ENCODE results near the gene GIMD1. TPM values are rescaled to one million over a fixed set of nuclear protein-coding genes. Genes with fewer than 3 reads are reported as not detected.
"Not testable (repeated sequence)": the region's sequence is repeated elsewhere in the genome, so short reads cannot be mapped to it uniquely, and the experiment has no call there.

GIMD1 gene
- not detected for total RNA-seq

GRCh38 chr4:106368678-106369077, at the start of gene GIMD1:
Gene GIMD1 (minus strand): TSS chr4:106368778. CDS start chr4:106367435, 1,343 bp downstream.
- ATAC-seq (no peak), DNase-seq (ENCODE audit: low spot score) (no peak)
- intact Hi-C loops (cut with DNase I) = no loop called here

GRCh38 chr4:106414366-106414765, 45.8 kb upstream of the GIMD1 start:
- DNase-seq (ENCODE audit: low spot score) (no peak), ATAC-seq (no peak)
- intact Hi-C loops (cut with DNase I) = no loop called here

- intact Hi-C loops (cut with DNase I) = no loop called here
- ATAC-seq (no peak), DNase-seq (ENCODE audit: low spot score) (no peak)
These were observed 41.6 kb upstream of the GIMD1 start for GRCh38 chr4:106409901-106410889.

GRCh38 chr4:106408004-106408403, 39.4 kb upstream of the GIMD1 start:
- intact Hi-C loops (cut with DNase I); ATAC-seq; DNase-seq (ENCODE audit: low spot score): not testable (repeated sequence)

- intact Hi-C loops (cut with DNase I) = no loop called here
- DNase-seq (ENCODE audit: low spot score) = no peak
- no peak for ATAC-seq
These were observed 32.6 kb upstream of the GIMD1 start for GRCh38 chr4:106401157-106401556.

GRCh38 chr4:106398898-106399297, 30.3 kb upstream of the GIMD1 start:
- intact Hi-C loops (cut with DNase I); DNase-seq (ENCODE audit: low spot score); ATAC-seq: not testable (repeated sequence)

GRCh38 chr4:106395582-106395981, 27.0 kb upstream of the GIMD1 start:
- DNase-seq (ENCODE audit: low spot score) (no peak), ATAC-seq (no peak)
- intact Hi-C loops (cut with DNase I) = no loop called here

- DNase-seq (ENCODE audit: low spot score) = no peak
- no peak for ATAC-seq
- intact Hi-C loops (cut with DNase I) = loop anchor here (5.0 kb wide), 1 partner anchor 441 kb away; no protein-coding TSS in a partner anchor
These were observed 17.3 kb upstream of the GIMD1 start for GRCh38 chr4:106385853-106386393.

GRCh38 chr4:106384878-106385277, 16.3 kb upstream of the GIMD1 start:
- no peak for DNase-seq (ENCODE audit: low spot score)
- intact Hi-C loops (cut with DNase I) = loop anchor here (5.0 kb wide), 1 partner anchor 442 kb away; no protein-coding TSS in a partner anchor
- ATAC-seq = no peak

- ATAC-seq = no peak
- DNase-seq (ENCODE audit: low spot score) = no peak
- intact Hi-C loops (cut with DNase I) = no loop called here
These were observed 11.6 kb upstream of the GIMD1 start for GRCh38 chr4:106380179-106380578.

GRCh38 chr4:106373026-106373425, 4.4 kb upstream of the GIMD1 start:
- intact Hi-C loops (cut with DNase I) = no loop called here
- no peak for ATAC-seq
- no peak for DNase-seq (ENCODE audit: low spot score)

GRCh38 chr4:106371161-106371560, 2.6 kb upstream of the GIMD1 start:
- intact Hi-C loops (cut with DNase I) = no loop called here
- DNase-seq (ENCODE audit: low spot score) (no peak), ATAC-seq (no peak)

- ATAC-seq (no peak), DNase-seq (ENCODE audit: low spot score) (no peak)
- intact Hi-C loops (cut with DNase I) = no loop called here
These were observed 1.6 kb upstream of the GIMD1 start for GRCh38 chr4:106370214-106370613.

GRCh38 chr4:106369456-106370060, 980 bp upstream of the GIMD1 start:
- intact Hi-C loops (cut with DNase I) = no loop called here
- ATAC-seq = peak; percentile 67
- DNase-seq (ENCODE audit: low spot score) = no peak

GRCh38 chr4:106367072-106367471, 1.5 kb downstream of the GIMD1 start:
- intact Hi-C loops (cut with DNase I) = no loop called here
- ATAC-seq = no peak
- DNase-seq (ENCODE audit: low spot score) = no peak

- no peak for ATAC-seq
- intact Hi-C loops (cut with DNase I) = no loop called here
- no peak for DNase-seq (ENCODE audit: low spot score)
These were observed 2.6 kb downstream of the GIMD1 start for GRCh38 chr4:106366026-106366425.

GRCh38 chr4:106365613-106366012, 3.0 kb downstream of the GIMD1 start:
- peak; percentile 92 for ATAC-seq
- intact Hi-C loops (cut with DNase I) = no loop called here
- no peak for DNase-seq (ENCODE audit: low spot score)

GRCh38 chr4:106364282-106364681, 4.3 kb downstream of the GIMD1 start:
- ATAC-seq = no peak
- DNase-seq (ENCODE audit: low spot score) = no peak
- intact Hi-C loops (cut with DNase I) = no loop called here

- no peak for DNase-seq (ENCODE audit: low spot score)
- intact Hi-C loops (cut with DNase I) = no loop called here
- no peak for ATAC-seq
These were observed 6.3 kb downstream of the GIMD1 start for GRCh38 chr4:106362086-106362825.

Data from sciatic nerve (tissue), 2 donors.